22Rv1 (cell line): Measurements from ENCODE around the gene ZFYVE28.

ENCODE experiments used
- ZFX ChIP-seq: fragments of 450-650 bp; IDR thresholded peaks from 2 replicates; pipeline ENCODE4 v1.6.1; 2017; ENCODE audit warnings: antibody characterized with exemption, borderline replicate concordance
- TF ChIP-seq, protein P1 (sequence below): fragments of 450-650 bp; IDR thresholded peaks from 2 replicates; pipeline ENCODE4 v1.5.1; 2017; ENCODE audit warnings: mild to moderate bottlenecking

DNA sequence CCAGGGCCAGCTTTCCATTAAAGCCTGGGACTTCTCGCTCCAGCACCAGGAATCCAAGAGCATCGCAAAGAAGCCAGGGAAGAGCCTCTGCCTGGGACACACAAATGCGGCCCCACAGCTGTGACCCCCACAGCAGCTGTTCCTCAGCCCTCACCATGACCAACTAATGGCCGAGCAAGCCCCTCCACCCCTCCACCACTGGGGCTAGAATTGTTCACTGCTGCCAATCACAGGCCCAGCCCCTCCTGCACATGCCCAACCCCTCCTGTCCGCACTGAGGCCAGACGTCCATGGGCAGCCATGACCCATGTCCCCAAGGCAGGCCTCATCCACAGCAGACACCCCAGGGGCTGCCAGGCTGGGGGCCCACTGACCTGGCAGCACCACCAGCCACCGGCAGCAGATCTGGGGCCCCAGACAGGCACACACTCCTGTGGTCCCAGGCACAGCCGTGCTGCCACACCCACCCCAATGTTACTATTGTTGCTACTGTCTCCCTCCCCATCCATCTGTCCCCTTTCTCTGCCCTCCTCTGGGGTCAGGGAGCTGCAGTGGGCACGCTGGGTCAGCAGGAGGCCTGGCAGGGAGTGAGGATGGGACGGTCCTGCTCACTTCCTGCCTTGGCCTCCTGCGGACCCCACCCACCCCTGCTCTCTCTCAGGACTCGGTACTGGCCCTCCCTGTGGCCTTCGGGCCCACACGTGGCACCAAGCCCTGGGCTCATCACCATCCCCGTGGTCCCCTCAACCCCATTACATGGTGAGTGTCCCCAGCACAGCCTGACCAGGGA is 56.0 kb downstream of the ZFYVE28 start:
- TF ChIP-seq, protein P1, sequence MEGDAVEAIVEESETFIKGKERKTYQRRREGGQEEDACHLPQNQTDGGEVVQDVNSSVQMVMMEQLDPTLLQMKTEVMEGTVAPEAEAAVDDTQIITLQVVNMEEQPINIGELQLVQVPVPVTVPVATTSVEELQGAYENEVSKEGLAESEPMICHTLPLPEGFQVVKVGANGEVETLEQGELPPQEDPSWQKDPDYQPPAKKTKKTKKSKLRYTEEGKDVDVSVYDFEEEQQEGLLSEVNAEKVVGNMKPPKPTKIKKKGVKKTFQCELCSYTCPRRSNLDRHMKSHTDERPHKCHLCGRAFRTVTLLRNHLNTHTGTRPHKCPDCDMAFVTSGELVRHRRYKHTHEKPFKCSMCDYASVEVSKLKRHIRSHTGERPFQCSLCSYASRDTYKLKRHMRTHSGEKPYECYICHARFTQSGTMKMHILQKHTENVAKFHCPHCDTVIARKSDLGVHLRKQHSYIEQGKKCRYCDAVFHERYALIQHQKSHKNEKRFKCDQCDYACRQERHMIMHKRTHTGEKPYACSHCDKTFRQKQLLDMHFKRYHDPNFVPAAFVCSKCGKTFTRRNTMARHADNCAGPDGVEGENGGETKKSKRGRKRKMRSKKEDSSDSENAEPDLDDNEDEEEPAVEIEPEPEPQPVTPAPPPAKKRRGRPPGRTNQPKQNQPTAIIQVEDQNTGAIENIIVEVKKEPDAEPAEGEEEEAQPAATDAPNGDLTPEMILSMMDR = no peak
- TF ChIP-seq ZFX = no peak
